HG02852 (cell line): ENCODE measurements around the gene DAGLB.
"Not testable (repeated sequence)": the region's sequence is repeated elsewhere in the genome, so short reads cannot be mapped to it uniquely, and the experiment has no call there.

Experiments
- ATAC-seq: cut with Tn5 transposase; IDR thresholded peaks from one replicate; pipeline ENCODE4 v1.9.1; 2021; ENCODE audit warnings: mild to moderate bottlenecking, moderate library complexity; ENCODE audit not compliant: unreplicated experiment

Gene DAGLB

GRCh38 chr7:6379886-6380285, 67.9 kb downstream of the DAGLB start:
- no peak for ATAC-seq

GRCh38 chr7:6378556-6378955, 69.2 kb downstream of the DAGLB start:
- not testable (repeated sequence) for ATAC-seq

- no peak for ATAC-seq
Measured at GRCh38 chr7:6376820-6377219, 70.9 kb downstream of the DAGLB start.

- ATAC-seq: no peak
Measured at GRCh38 chr7:6375348-6376101, 72.2 kb downstream of the DAGLB start.

- no peak for ATAC-seq
Measured at GRCh38 chr7:6367701-6368211, 80.0 kb downstream of the DAGLB start.

GRCh38 chr7:6365451-6365850, 82.3 kb downstream of the DAGLB start:
- no peak for ATAC-seq

GRCh38 chr7:6360841-6361240, 86.9 kb downstream of the DAGLB start:
- no peak for ATAC-seq

GRCh38 chr7:6359734-6360133, 88.0 kb downstream of the DAGLB start:
- no peak for ATAC-seq
